HepG2 (cell line): ENCODE data around the gene EEF1E1. TPM values are rescaled to one million over a fixed set of nuclear protein-coding genes. Genes with fewer than 3 reads are reported as not detected.

Experiments
- CREM ChIP-seq, 2 experiments: sonication (generic) in 1 of 2; formaldehyde crosslinking in 1 of 2; IDR thresholded peaks; 2 replicates each; pipeline versions ENCODE4 v1.4.0 to v1.6.1; 2016 to 2020; ENCODE audit warnings: antibody characterized with exemption in 1 of 2, mild to moderate bottlenecking in 1 of 2, missing genetic modification reagents in 1 of 2
- CSRNP1 ChIP-seq: sonication (generic); formaldehyde crosslinking; IDR thresholded peaks from 2 replicates; pipeline ENCODE4 v1.8.1; 2023; ENCODE audit warnings: mild to moderate bottlenecking, missing genetic modification reagents
- ELF1 ChIP-seq: sonication (generic); formaldehyde crosslinking; IDR thresholded peaks from 2 replicates; pipeline ENCODE4 v1.4.0; 2020; ENCODE audit warnings: missing genetic modification reagents
- GFI1 ChIP-seq: sonication (generic); formaldehyde crosslinking; IDR thresholded peaks from 2 replicates; pipeline ENCODE4 v1.5.0; 2020; ENCODE audit warnings: missing genetic modification reagents, mild to moderate bottlenecking, borderline replicate concordance
- GLI4 ChIP-seq: sonication (generic); formaldehyde crosslinking; IDR thresholded peaks from 2 replicates; pipeline ENCODE4 v1.5.1; 2020; ENCODE audit warnings: missing genetic modification reagents, mild to moderate bottlenecking, moderate library complexity, borderline replicate concordance
- KDM5A ChIP-seq: fragments of 200-600 bp; sonication (generic); IDR thresholded peaks from 2 replicates; pipeline ENCODE4 v1.7.0; 2018; ENCODE audit warnings: antibody characterized with exemption, mild to moderate bottlenecking, low read length, borderline replicate concordance
- MBNL3 ChIP-seq: fragments of 250-450 bp; sonication (Bioruptor Pico); conservative IDR thresholded peaks from 2 replicates; pipeline ENCODE4 v1.8.0; 2022; ENCODE audit warnings: mild to moderate bottlenecking, inconsistent platforms
- MIER3 ChIP-seq: IDR thresholded peaks from 2 replicates; pipeline ENCODE4 v1.6.1; 2016; ENCODE audit warnings: missing compliant biosample characterization, borderline replicate concordance
- MXI1 ChIP-seq: IDR thresholded peaks from 3 replicates; pipeline ENCODE4 v1.6.1; 2012; ENCODE audit warnings: low read depth, low read length, inconsistent platforms, borderline replicate concordance
- MYC ChIP-seq: sonication (generic); formaldehyde crosslinking; IDR thresholded peaks from 2 replicates; pipeline ENCODE4 v1.9.0; 2021; ENCODE audit warnings: missing genetic modification reagents, borderline replicate concordance
- MYPOP ChIP-seq: sonication (generic); formaldehyde crosslinking; IDR thresholded peaks from 2 replicates; pipeline ENCODE4 v1.8.1; 2023; ENCODE audit warnings: mild to moderate bottlenecking, moderate library complexity, missing genetic modification reagents
- SIX4 ChIP-seq: sonication (generic); formaldehyde crosslinking; IDR thresholded peaks from 2 replicates; pipeline ENCODE4 v1.4.0; 2020; ENCODE audit warnings: missing genetic modification reagents
- SKIL ChIP-seq: sonication (generic); formaldehyde crosslinking; IDR thresholded peaks from 2 replicates; pipeline ENCODE4 v1.8.0; 2022; ENCODE audit warnings: missing genetic modification reagents, mild to moderate bottlenecking, moderate library complexity, borderline replicate concordance
- TBX2 ChIP-seq: sonication (generic); formaldehyde crosslinking; IDR thresholded peaks from 2 replicates; pipeline ENCODE4 v1.5.0; 2020; ENCODE audit warnings: missing genetic modification reagents, mild to moderate bottlenecking, borderline replicate concordance
- TOE1 ChIP-seq: sonication (generic); formaldehyde crosslinking; IDR thresholded peaks from 2 replicates; pipeline ENCODE4 v1.4.0; 2020; ENCODE audit warnings: mild to moderate bottlenecking, missing genetic modification reagents
- ZFP37 ChIP-seq: sonication (generic); formaldehyde crosslinking; IDR thresholded peaks from 2 replicates; pipeline ENCODE4 v1.4.0; 2020; ENCODE audit warnings: missing genetic modification reagents, borderline replicate concordance
- ZMYM2 ChIP-seq: sonication (generic); formaldehyde crosslinking; IDR thresholded peaks from 2 replicates; pipeline ENCODE4 v1.8.0; 2022; ENCODE audit warnings: mild to moderate bottlenecking, missing genetic modification reagents
- ZNF362 ChIP-seq: sonication (generic); formaldehyde crosslinking; IDR thresholded peaks from 2 replicates; pipeline ENCODE4 v1.4.0; 2020; ENCODE audit warnings: missing genetic modification reagents, mild to moderate bottlenecking, borderline replicate concordance
- ZNF547 ChIP-seq: sonication (generic); formaldehyde crosslinking; IDR thresholded peaks from 2 replicates; pipeline ENCODE4 v1.5.1; 2020; ENCODE audit warnings: mild to moderate bottlenecking, missing genetic modification reagents
- ZNF552 ChIP-seq: sonication (generic); formaldehyde crosslinking; IDR thresholded peaks from 2 replicates; pipeline ENCODE4 v1.9.0; 2022; ENCODE audit warnings: missing genetic modification reagents, mild to moderate bottlenecking, borderline replicate concordance
- ZNF619 ChIP-seq: sonication (generic); formaldehyde crosslinking; IDR thresholded peaks from 2 replicates; pipeline ENCODE4 v1.4.0; 2020; ENCODE audit warnings: mild to moderate bottlenecking, missing genetic modification reagents
- ZSCAN29 ChIP-seq: sonication (generic); formaldehyde crosslinking; conservative IDR thresholded peaks from 2 replicates; pipeline ENCODE4 v1.4.0; 2020; ENCODE audit warnings: mild to moderate bottlenecking, missing genetic modification reagents
- ZSCAN31 ChIP-seq: sonication (generic); formaldehyde crosslinking; IDR thresholded peaks from 2 replicates; pipeline ENCODE4 v1.5.0; 2020; ENCODE audit warnings: low read depth, mild to moderate bottlenecking, missing genetic modification reagents
- polyA plus RNA-seq, 8 experiments: library from polyadenylated mRNA; depleted of rRNA in 3 of 8; stranded (reverse) in 7 of 8; unstranded in 1 of 8; fragments of >200 nt; fragmentation: Illumina TruSeq in 4 of 8; extraction: Trizol in 4 of 8; gene quantifications; 2 replicates each; pipeline versions ENCODE4 v1.2.1 to v1.2.3, GENCODE V29; 2011 to 2016; ENCODE audit warnings: low read depth in 4 of 8, missing spikeins in 1 of 8, mixed read lengths in 1 of 8; ENCODE audit not compliant: insufficient read depth in 1 of 8
- total RNA-seq, 5 experiments: library from RNA; depleted of rRNA; stranded (reverse); fragments of >200 nt; fragmentation: Illumina TruSeq; extraction: Trizol; gene quantifications; 2 replicates each; pipeline ENCODE4 v1.2.3, GENCODE V29; 2016; ENCODE audit warnings: low read depth in 1 of 5

Gene EEF1E1
- total and polyA plus RNA-seq, 2 of the 13 experiments (the other 11 are each of a cell fraction or from before 2014, with no cell fraction given), result 128 to 188 TPM

DNA sequence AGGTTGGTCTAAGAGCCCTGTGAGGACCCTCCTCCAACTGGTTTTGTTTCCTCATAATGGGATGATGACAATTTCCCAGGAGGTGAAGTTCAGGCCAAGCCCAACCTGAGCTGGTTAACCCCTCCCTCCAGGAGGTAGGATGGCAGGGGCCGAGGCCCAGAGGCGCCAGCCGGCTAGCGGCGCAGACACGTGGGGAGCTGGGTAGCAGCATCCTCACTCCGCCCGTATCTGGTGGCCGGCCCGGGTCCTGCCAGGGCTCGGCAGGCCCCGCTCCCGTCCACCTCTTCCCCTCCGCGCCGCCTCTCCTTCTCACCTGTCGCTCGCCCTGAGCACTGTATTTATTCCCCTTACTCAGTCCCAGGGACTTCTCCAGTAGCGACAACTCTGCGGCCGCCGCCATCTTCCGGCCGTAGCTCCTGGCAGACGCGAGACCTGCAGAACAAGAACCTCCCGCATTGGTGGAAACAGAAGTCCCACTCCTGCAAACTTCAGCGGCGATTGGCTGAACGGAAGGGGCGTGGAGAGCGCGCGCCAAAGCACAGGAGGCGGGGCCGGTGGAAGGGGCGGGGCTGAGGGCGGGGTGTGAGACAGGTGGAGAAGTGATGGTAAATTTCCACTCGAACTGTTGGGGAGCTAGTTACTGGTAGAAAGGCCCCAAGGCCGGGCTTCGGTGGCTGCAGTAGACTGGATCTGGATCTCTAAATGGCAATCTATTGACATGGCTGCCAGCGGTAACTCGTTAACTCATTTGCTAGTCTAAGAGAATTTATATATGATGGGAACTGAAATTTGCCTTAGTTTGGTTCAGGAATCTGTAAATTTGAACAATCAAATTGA is at the start of gene EEF1E1 (continued):
- TF ChIP-seq MYPOP (CRISPR knock-in tag) (no peak; the same call in 1 of the 2 replicates), TBX2 (CRISPR knock-in tag) (peak; percentile 88), ZSCAN29 (CRISPR knock-in tag) (no peak), GLI4 (CRISPR knock-in tag) (no peak), MYC (CRISPR knock-in tag) (peak; percentile 98), KDM5A (peak; percentile 98), ZNF552 (peak; percentile 37; the same call in 1 of the 2 replicates), TOE1 (CRISPR knock-in tag) (no peak), ELF1 (CRISPR knock-in tag) (peak; percentile 75), SIX4 (CRISPR knock-in tag) (no peak), CREM (IDR thresholded peaks at IDR 0.05) (peak; percentile 76), CREM (CRISPR knock-in tag; IDR thresholded peaks at IDR 0.05) (no peak), ZMYM2 (CRISPR knock-in tag) (0 out of 2 replicates have a peak, but pooled peaks have one; percentile 71), CSRNP1 (CRISPR knock-in tag) (peak; percentile 50; the same call in 1 of the 2 replicates), GFI1 (peak; percentile 68; the same call in 1 of the 2 replicates), ZNF362 (peak; percentile 69), ZSCAN31 (CRISPR knock-in tag) (peak; percentile 91), ZNF547 (CRISPR knock-in tag) (0 out of 2 replicates have a peak, but pooled peaks have one; percentile 49), MBNL3 (CRISPR knock-in tag) (no peak), ZNF619 (CRISPR knock-in tag) (peak; percentile 97), MXI1 (peak; percentile 93), SKIL (no peak), ZFP37 (no peak; the same call in 1 of the 2 replicates), MIER3 (no peak)
